Retinal pigment epithelial cell (primary cell): Measurements from ENCODE around the gene GRIK5.
A peak's percentile ranks its signal among the peaks of the same experiment; 100 is the strongest.
"Not testable (repeated sequence)": the region's sequence is repeated elsewhere in the genome, so short reads cannot be mapped to it uniquely, and the experiment has no call there.

Source experiments
- DNase-seq: peaks from one replicate; pipeline ENCODE4 v3.0.0-alpha.2; 2010; ENCODE audit warnings: low read depth
- H3K4me3 ChIP-seq: 2 replicates; pipeline ENCODE4 v1.5.1; 2011; ENCODE audit warnings: mild to moderate bottlenecking, low read length, control low read depth, moderate library complexity
- TF ChIP-seq, protein P1 (sequence below): conservative IDR thresholded peaks from 2 replicates; pipeline ENCODE4 v1.5.1; 2011; ENCODE audit warnings: low read depth, low read length, control low read depth, inconsistent platforms

Gene GRIK5

GRCh38 chr19:41994994-41995958 lies 74.7 kb downstream of the GRIK5 start:
- no peak overlapping the region for H3K4me3 ChIP-seq
- DNase-seq: no peak
- TF ChIP-seq, protein P1, sequence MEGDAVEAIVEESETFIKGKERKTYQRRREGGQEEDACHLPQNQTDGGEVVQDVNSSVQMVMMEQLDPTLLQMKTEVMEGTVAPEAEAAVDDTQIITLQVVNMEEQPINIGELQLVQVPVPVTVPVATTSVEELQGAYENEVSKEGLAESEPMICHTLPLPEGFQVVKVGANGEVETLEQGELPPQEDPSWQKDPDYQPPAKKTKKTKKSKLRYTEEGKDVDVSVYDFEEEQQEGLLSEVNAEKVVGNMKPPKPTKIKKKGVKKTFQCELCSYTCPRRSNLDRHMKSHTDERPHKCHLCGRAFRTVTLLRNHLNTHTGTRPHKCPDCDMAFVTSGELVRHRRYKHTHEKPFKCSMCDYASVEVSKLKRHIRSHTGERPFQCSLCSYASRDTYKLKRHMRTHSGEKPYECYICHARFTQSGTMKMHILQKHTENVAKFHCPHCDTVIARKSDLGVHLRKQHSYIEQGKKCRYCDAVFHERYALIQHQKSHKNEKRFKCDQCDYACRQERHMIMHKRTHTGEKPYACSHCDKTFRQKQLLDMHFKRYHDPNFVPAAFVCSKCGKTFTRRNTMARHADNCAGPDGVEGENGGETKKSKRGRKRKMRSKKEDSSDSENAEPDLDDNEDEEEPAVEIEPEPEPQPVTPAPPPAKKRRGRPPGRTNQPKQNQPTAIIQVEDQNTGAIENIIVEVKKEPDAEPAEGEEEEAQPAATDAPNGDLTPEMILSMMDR: no peak

- DNase-seq: no peak
- TF ChIP-seq, protein P1: no peak
- no peak overlapping the region for H3K4me3 ChIP-seq
Measured at GRCh38 chr19:41994521-41994971, 75.5 kb downstream of the GRIK5 start.

DNA sequence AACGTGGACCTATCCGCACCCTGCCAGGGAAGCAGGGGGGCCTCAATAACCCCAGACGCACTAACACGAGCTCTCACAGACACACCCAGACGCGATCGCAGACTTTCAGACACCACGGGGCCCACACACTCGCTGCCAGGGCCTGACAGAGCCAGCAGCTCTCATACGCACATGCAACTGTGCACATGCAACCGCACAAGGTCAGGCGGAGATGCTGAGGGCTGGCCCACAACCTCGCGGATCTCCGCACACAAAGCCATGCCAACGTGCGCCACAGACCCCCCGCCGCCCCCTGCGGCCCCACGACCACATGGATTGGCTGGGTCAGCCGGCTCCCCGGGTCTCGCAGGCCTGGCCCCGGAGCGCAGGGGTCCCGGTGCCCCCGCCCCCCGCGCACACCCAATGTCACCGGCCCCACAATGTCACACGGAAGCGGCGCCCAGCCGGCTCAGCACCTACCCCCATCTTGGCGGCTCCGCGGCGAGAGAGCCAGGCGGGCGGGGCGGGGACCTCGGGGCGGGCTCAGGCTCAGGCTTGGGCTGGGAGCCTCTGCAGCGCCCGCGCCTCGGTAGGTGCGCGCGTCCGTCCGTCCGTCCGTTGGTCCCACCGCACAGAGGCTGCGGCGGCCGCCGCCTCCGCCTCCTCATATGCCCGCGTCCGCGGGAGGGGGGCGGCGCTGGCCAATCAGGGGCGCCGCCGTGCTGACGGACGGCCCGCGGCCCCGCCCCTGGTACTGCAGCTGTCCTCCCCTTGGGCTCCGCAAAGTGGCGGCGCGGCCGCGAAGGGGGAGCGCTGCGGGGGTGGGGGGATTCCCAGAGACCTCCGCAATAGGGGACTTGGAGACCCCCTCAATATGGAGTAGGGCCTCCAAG lies 76.2 kb downstream of the GRIK5 start, which contains the start of gene ATP1A3:
ATP1A3 (minus strand) TSS at position 619 of the 872 bp plus-strand sequence; CDS start at position 465, 154 bp downstream.
- peak; percentile 44 for DNase-seq
- H3K4me3 ChIP-seq: peak within 1 kb of the TSS; percentile 44
- TF ChIP-seq, protein P1: no peak

GRCh38 chr19:41991925-41992569 lies 78.0 kb downstream of the GRIK5 start:
- H3K4me3 ChIP-seq: not testable (repeated sequence)

DNA sequence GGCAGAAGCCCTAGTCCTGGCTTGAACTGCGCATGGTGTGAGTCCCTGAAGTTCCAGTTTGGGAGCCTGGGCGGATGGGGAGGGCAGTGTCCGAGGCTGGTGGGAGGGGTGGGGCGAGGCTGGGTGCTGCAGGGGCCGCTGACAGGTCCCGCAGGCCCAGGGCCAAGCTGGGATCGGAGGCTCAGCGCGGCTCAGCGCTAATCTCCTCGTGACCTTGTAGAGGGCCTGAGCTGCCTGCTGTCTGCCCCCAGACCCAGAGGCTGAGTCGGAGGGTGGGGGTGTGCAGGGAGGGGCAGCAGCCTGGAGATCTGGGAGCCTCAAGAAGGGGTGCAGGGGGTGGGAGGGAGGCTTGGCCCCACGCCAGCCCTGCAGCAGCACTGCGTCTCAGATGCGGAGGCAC lies 79.0 kb downstream of the GRIK5 start:
- TF ChIP-seq, protein P1: no peak
- peak; percentile 23 for DNase-seq
- H3K4me3 ChIP-seq: no peak overlapping the region

More at GRCh38 chr19:41991925-41992569, 78.0 kb downstream of the GRIK5 start:
- not testable (repeated sequence) for DNase-seq

DNA sequence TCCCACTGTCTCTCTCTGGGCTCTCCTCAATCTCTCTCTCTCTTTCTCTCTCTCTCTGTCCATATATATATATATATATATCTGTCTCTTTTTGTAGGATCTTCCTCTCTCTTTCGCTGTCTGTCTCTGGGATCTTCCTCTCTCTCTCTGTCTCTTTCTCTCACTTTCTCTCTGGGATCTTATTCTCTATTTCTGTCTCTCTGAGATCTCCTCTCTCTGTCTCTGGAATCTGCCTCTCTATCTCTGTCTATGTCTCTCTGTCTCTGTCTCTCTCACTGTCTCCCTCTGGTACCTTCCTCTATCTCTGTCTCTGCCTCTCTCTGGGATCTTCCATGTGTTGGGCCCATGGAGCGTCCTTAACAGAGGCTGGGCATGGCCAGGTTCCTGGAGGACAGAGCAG lies 79.4 kb downstream of the GRIK5 start:
- H3K4me3 ChIP-seq: no peak overlapping the region
- DNase-seq: no peak
- TF ChIP-seq, protein P1: no peak

- TF ChIP-seq, protein P1: no peak
- H3K4me3 ChIP-seq: no peak overlapping the region
- no peak for DNase-seq
Measured at GRCh38 chr19:41990028-41990427, 80.0 kb downstream of the GRIK5 start.
